Measurements from ENCODE around the gene BPIFB6. TPM values are rescaled to one million over a fixed set of nuclear protein-coding genes. Genes with fewer than 3 reads are reported as not detected.

BPIFB6 gene
- total RNA-seq, 1 experiment from 2014 or later: not detected

- no peaks in the 10 kb centered on the region for H3K27me3 ChIP-seq (replicated peaks; ENCODE audit: insufficient read depth, low read depth, low read length, poor library complexity)
- DNase-seq (ENCODE audit: low spot score): no peak
- ChIA-PET CTCF (no interaction called here), POLR2A (ENCODE audit: low non-redundant PET) (no interaction called here)
- TF ChIP-seq CTCF (conservative IDR thresholded peaks at IDR 0.05; ENCODE audit: low read depth, low read length) (no peak), EZH2 (IDR thresholded peaks at IDR 0.05; ENCODE audit: borderline replicate concordance, low read depth, low read length, poor library complexity, severe bottlenecking) (no peak)
- no TSS peak for BruUV-seq (replicated peaks)
- H3K36me3 ChIP-seq (ENCODE audit: insufficient read depth, low read length, poor library complexity, severe bottlenecking): no peaks in the 10 kb centered on the region
- intact Hi-C loops (cut with micrococcal nuclease; ENCODE audit: unreplicated experiment): no loop called here
- H3K4me1 ChIP-seq (ENCODE audit: insufficient read depth, low read length, poor library complexity, severe bottlenecking): no peaks in the 10 kb centered on the region
- H3K4me3 ChIP-seq (ENCODE audit: low read depth, low read length, poor library complexity, severe bottlenecking): no peak overlapping the region
- no peaks in the 10 kb centered on the region for H3K9me3 ChIP-seq (ENCODE audit: low read depth, low read length, poor library complexity, severe bottlenecking)
- H3K27ac ChIP-seq (ENCODE audit: low read depth, low read length, poor library complexity, severe bottlenecking): no peak overlapping the region
These were observed 27.7 kb downstream of the BPIFB6 start for GRCh38 chr20:33059136-33059535.

- BruUV-seq (replicated peaks): no TSS peak
- intact Hi-C loops (cut with micrococcal nuclease; ENCODE audit: unreplicated experiment): no loop called here
- CTCF ChIA-PET: no interaction called here
These were observed 28.4 kb downstream of the BPIFB6 start for GRCh38 chr20:33059741-33060390.

GRCh38 chr20:33061658-33062028, 30.2 kb downstream of the BPIFB6 start:
- TF ChIP-seq EZH2 (IDR thresholded peaks at IDR 0.05; ENCODE audit: borderline replicate concordance, low read depth, low read length, poor library complexity, severe bottlenecking): no peak
- no peak for TF ChIP-seq CTCF (conservative IDR thresholded peaks at IDR 0.05; ENCODE audit: low read depth, low read length)
- no peak overlapping the region for H3K4me3 ChIP-seq (ENCODE audit: low read depth, low read length, poor library complexity, severe bottlenecking)
- intact Hi-C loops (cut with micrococcal nuclease; ENCODE audit: unreplicated experiment): no loop called here
- no peaks in the 10 kb centered on the region for H3K4me1 ChIP-seq (ENCODE audit: insufficient read depth, low read length, poor library complexity, severe bottlenecking)
- no peaks in the 10 kb centered on the region for H3K27me3 ChIP-seq (replicated peaks; ENCODE audit: insufficient read depth, low read depth, low read length, poor library complexity)
- no peaks in the 10 kb centered on the region for H3K9me3 ChIP-seq (ENCODE audit: low read depth, low read length, poor library complexity, severe bottlenecking)
- ChIA-PET POLR2A (ENCODE audit: low non-redundant PET) (no interaction called here), CTCF (no interaction called here)
- no peak for DNase-seq (ENCODE audit: low spot score)
- H3K36me3 ChIP-seq (ENCODE audit: insufficient read depth, low read length, poor library complexity, severe bottlenecking): no peaks in the 10 kb centered on the region
- no TSS peak for BruUV-seq (replicated peaks)
- H3K27ac ChIP-seq (ENCODE audit: low read depth, low read length, poor library complexity, severe bottlenecking): no peak overlapping the region

More at GRCh38 chr20:33059741-33060390, 28.4 kb downstream of the BPIFB6 start:
- Histone ChIP-seq H3K36me3 (ENCODE audit: insufficient read depth, low read length, poor library complexity, severe bottlenecking) (no peaks in the 10 kb centered on the region), H3K27ac (ENCODE audit: low read depth, low read length, poor library complexity, severe bottlenecking) (no peak overlapping the region), H3K9me3 (ENCODE audit: low read depth, low read length, poor library complexity, severe bottlenecking) (no peaks in the 10 kb centered on the region), H3K4me3 (ENCODE audit: low read depth, low read length, poor library complexity, severe bottlenecking) (no peak overlapping the region), H3K4me1 (ENCODE audit: insufficient read depth, low read length, poor library complexity, severe bottlenecking) (no peaks in the 10 kb centered on the region), H3K27me3 (replicated peaks; ENCODE audit: insufficient read depth, low read depth, low read length, poor library complexity) (no peaks in the 10 kb centered on the region)
- no peak for DNase-seq (ENCODE audit: low spot score)
- TF ChIP-seq EZH2 (IDR thresholded peaks at IDR 0.05; ENCODE audit: borderline replicate concordance, low read depth, low read length, poor library complexity, severe bottlenecking) (no peak), CTCF (conservative IDR thresholded peaks at IDR 0.05; ENCODE audit: low read depth, low read length) (no peak)
- POLR2A ChIA-PET (ENCODE audit: low non-redundant PET): interaction anchor here (0.6 kb wide), 1 partner anchor 44 kb away, joined by 3 read pairs; no protein-coding TSS in a partner anchor
